H1 (cell line): ENCODE results near the gene LSM5. TPM values are rescaled to one million over a fixed set of nuclear protein-coding genes. Genes with fewer than 3 reads are reported as not detected.
A peak's percentile ranks its signal among the peaks of the same experiment; 100 is the strongest.

Source experiments
- CTCF ChIA-PET: fragments of 300-600 bp; sonication (Branson Sonifier 250); formaldehyde crosslinking; loops from one replicate; lab custom pipeline; 2021; ENCODE audit not compliant: partially characterized antibody; lab: Charles Lee
- POLR2A ChIA-PET: fragments of 300-600 bp; sonication (Branson Sonifier 250); formaldehyde crosslinking; loops from one replicate; lab custom pipeline; 2021; ENCODE audit warnings: inconsistent platforms; ENCODE audit not compliant: partially characterized antibody; lab: Charles Lee
- DNase-seq, 2 experiments: peaks; one replicate each; pipeline versions ENCODE4 v3.0.0 to v3.0.0-alpha.2; 2010 to 2022; ENCODE audit warnings: low spot score in 2 of 2, low read depth in 1 of 2, mixed read lengths in 1 of 2
- FAIRE-seq: peaks from 2 replicates; lab custom pipeline; 2011; peaks lifted over from hg19 to GRCh38; lab: Jason Lieb, UNC
- H2AFZ ChIP-seq: 2 replicates; pipeline ENCODE4 v1.8.1; 2012; ENCODE audit warnings: low read length, inconsistent platforms
- H2AK5ac ChIP-seq: 2 replicates; pipeline ENCODE4 v1.6.1; 2013; ENCODE audit warnings: low read depth, low read length
- H2BK120ac ChIP-seq: replicated peaks from 2 replicates; pipeline ENCODE3; 2013; ENCODE audit warnings: low read depth, low read length, inconsistent platforms
- H2BK12ac ChIP-seq: 2 replicates; pipeline ENCODE4 v1.6.1; 2013; ENCODE audit warnings: low read depth, low read length
- H2BK15ac ChIP-seq: 2 replicates; pipeline ENCODE4 v1.6.1; 2013; ENCODE audit warnings: low read length
- H2BK20ac ChIP-seq: 2 replicates; pipeline ENCODE4 v1.6.1; 2013; ENCODE audit warnings: low read length
- H2BK5ac ChIP-seq: 2 replicates; pipeline ENCODE4 v1.6.1; 2013; ENCODE audit warnings: low read depth, low read length
- H3K14ac ChIP-seq: 2 replicates; pipeline ENCODE4 v1.6.1; 2013; ENCODE audit warnings: inconsistent platforms; ENCODE audit not compliant: insufficient read length
- H3K18ac ChIP-seq: 2 replicates; pipeline ENCODE4 v1.6.1; 2013; ENCODE audit warnings: low read length; ENCODE audit errors: extremely low read depth
- H3K23ac ChIP-seq: 2 replicates; pipeline ENCODE4 v1.6.1; 2013; ENCODE audit warnings: inconsistent platforms; ENCODE audit not compliant: insufficient read length
- H3K23me2 ChIP-seq: 2 replicates; pipeline ENCODE4 v1.6.1; 2013; ENCODE audit warnings: low read depth, low read length
- H3K27ac ChIP-seq: 2 replicates; pipeline ENCODE4 v1.6.1; 2011; ENCODE audit warnings: low read depth, low read length, inconsistent platforms
- H3K27me3 ChIP-seq, 4 experiments: replicated peaks in 1 of 4; 1 replicate in 1 of 4; 2 replicates in 3 of 4; pipeline versions ENCODE4 v1.6.1 to v1.8.1; 2011 to 2013; ENCODE audit warnings: low read length in 3 of 4, mild to moderate bottlenecking in 3 of 4, inconsistent platforms in 2 of 4, mixed read lengths in 2 of 4, moderate library complexity in 1 of 4; ENCODE audit not compliant: control insufficient read depth in 3 of 4, insufficient read depth in 3 of 4; ENCODE audit errors: extremely low read depth in 1 of 4
- H3K36me3 ChIP-seq, 4 experiments: 2 replicates each; pipeline versions ENCODE4 v1.6.1 to v1.8.1; 2011 to 2013; ENCODE audit warnings: mild to moderate bottlenecking in 4 of 4, low read length in 3 of 4, moderate library complexity in 2 of 4, control low read depth in 1 of 4, inconsistent platforms in 1 of 4; ENCODE audit not compliant: insufficient read depth in 4 of 4, control insufficient read depth in 2 of 4
- H3K4ac ChIP-seq: replicated peaks from 2 replicates; pipeline ENCODE3; 2013; ENCODE audit warnings: low read length, low read depth, mixed read lengths, inconsistent platforms; ENCODE audit not compliant: insufficient read length
- H3K4me1 ChIP-seq, 4 experiments: replicated peaks in 1 of 4; 1 replicate in 1 of 4; 2 replicates in 3 of 4; pipeline versions ENCODE4 v1.6.1 to v1.8.1; 2011 to 2013; ENCODE audit warnings: low read length in 3 of 4, inconsistent platforms in 2 of 4, mixed read lengths in 1 of 4; ENCODE audit not compliant: insufficient read depth in 4 of 4, control insufficient read depth in 3 of 4
- H3K4me2 ChIP-seq, 2 experiments: 2 replicates each; pipeline versions ENCODE4 v1.6.1 to v1.8.1; 2011 to 2013; ENCODE audit warnings: low read depth in 2 of 2, low read length in 2 of 2, control low read depth in 1 of 2, inconsistent platforms in 1 of 2, mild to moderate bottlenecking in 1 of 2; ENCODE audit not compliant: insufficient read depth in 1 of 2
- H3K4me3 ChIP-seq, 4 experiments: fragments of 200-600, 300-600 bp in 1 of 4; sonication (generic), shearing (Covaris generic), sonication (Bioruptor Twin) in 1 of 4; 2 replicates each; pipeline versions ENCODE4 v1.5.1 to v1.8.1; 2011 to 2016; ENCODE audit warnings: low read length in 4 of 4, low read depth in 3 of 4, control low read depth in 2 of 4, inconsistent platforms in 2 of 4, mild to moderate bottlenecking in 2 of 4, mixed read lengths in 1 of 4, moderate library complexity in 1 of 4; ENCODE audit not compliant: insufficient read depth in 2 of 4; ENCODE audit errors: extremely low read depth in 1 of 4
- H3K56ac ChIP-seq: replicated peaks from 2 replicates; pipeline ENCODE3; 2013; ENCODE audit warnings: low read depth, mild to moderate bottlenecking, mixed read lengths, low read length, inconsistent platforms; ENCODE audit not compliant: insufficient read length
- H3K79me1 ChIP-seq: 2 replicates; pipeline ENCODE4 v1.6.1; 2013; ENCODE audit warnings: low read depth, low read length, control low read depth
- H3K79me2 ChIP-seq, 2 experiments: 2 replicates each; pipeline versions ENCODE4 v1.6.1 to v1.8.1; 2012 to 2013; ENCODE audit warnings: low read length in 2 of 2, mild to moderate bottlenecking in 2 of 2, inconsistent platforms in 1 of 2; ENCODE audit not compliant: insufficient read depth in 2 of 2, control insufficient read depth in 1 of 2
- H3K9ac ChIP-seq, 4 experiments: replicated peaks in 1 of 4; 1 replicate in 1 of 4; 2 replicates in 3 of 4; pipeline versions ENCODE4 v1.6.1 to v1.8.1; 2011 to 2013; ENCODE audit warnings: low read depth in 3 of 4, low read length in 3 of 4, control low read depth in 2 of 4, mild to moderate bottlenecking in 2 of 4, moderate library complexity in 2 of 4, inconsistent platforms in 1 of 4; ENCODE audit errors: extremely low read depth in 1 of 4
- H3K9me3 ChIP-seq, 2 experiments: 2 replicates each; pipeline versions ENCODE4 v1.6.1 to v1.8.1; 2012 to 2013; ENCODE audit warnings: mild to moderate bottlenecking in 2 of 2, moderate library complexity in 2 of 2, control low read depth in 1 of 2, inconsistent platforms in 1 of 2, low read depth in 1 of 2, low read length in 1 of 2, mixed read lengths in 1 of 2; ENCODE audit not compliant: insufficient read depth in 2 of 2
- H4K20me1 ChIP-seq, 2 experiments: replicated peaks in 1 of 2; 2 replicates each; pipeline versions ENCODE3 to v1.8.1; 2011 to 2013; ENCODE audit warnings: inconsistent platforms in 2 of 2, low read length in 2 of 2, mild to moderate bottlenecking in 1 of 2; ENCODE audit not compliant: insufficient read depth in 2 of 2, control insufficient read depth in 1 of 2
- H4K5ac ChIP-seq: 2 replicates; pipeline ENCODE4 v1.6.1; 2013; ENCODE audit warnings: low read length, low read depth, mixed read lengths, inconsistent platforms; ENCODE audit not compliant: insufficient read length
- H4K8ac ChIP-seq: 2 replicates; pipeline ENCODE4 v1.8.0; 2013; ENCODE audit warnings: mild to moderate bottlenecking, moderate library complexity, low read length, inconsistent platforms; ENCODE audit not compliant: insufficient read depth; ENCODE audit errors: extremely low read depth
- H4K91ac ChIP-seq: replicated peaks from 2 replicates; pipeline ENCODE3; 2013; ENCODE audit warnings: low read length, mixed read lengths, inconsistent platforms; ENCODE audit not compliant: insufficient read length
- CHD1 ChIP-seq: IDR thresholded peaks from 2 replicates; pipeline ENCODE4 v1.6.1; 2012; ENCODE audit warnings: low read depth, low read length, improper control_type of control experiment
- RBBP5 ChIP-seq: IDR thresholded peaks from 2 replicates; pipeline ENCODE4 v1.7.1; 2012; ENCODE audit warnings: low read depth, mild to moderate bottlenecking, inconsistent platforms, low read length, moderate library complexity, borderline replicate concordance
- YY1 ChIP-seq: IDR thresholded peaks from 2 replicates; pipeline ENCODE4 v1.6.1; 2011; ENCODE audit warnings: low read depth, mild to moderate bottlenecking, low read length
- WGBS, 2 experiments: shearing (Covaris generic) in 1 of 2; methylation state at CpG; one replicate each; pipeline versions ENCODE4 v1.1.6 to v1.1.7; 2013 to 2015; ENCODE audit warnings: low lambda C conversion rate in 2 of 2, mixed read lengths in 2 of 2, inconsistent platforms in 1 of 2, low coverage in 1 of 2, missing lambda C conversion rate in 1 of 2; ENCODE audit not compliant: insufficient replicate concordance in 2 of 2, insufficient coverage in 1 of 2, insufficient read length in 1 of 2; ENCODE audit errors: extremely low coverage in 1 of 2, missing lambda C conversion rate in 1 of 2; 5-methylcytosine and 5-hydroxymethylcytosine counted together
- polyA plus RNA-seq, 7 experiments: library from polyadenylated mRNA; depleted of rRNA in 3 of 7; stranded (reverse) in 5 of 7; unstranded in 2 of 7; fragments of >200 nt in 5 of 7; fragments of 200-250 nt in 2 of 7; gene quantifications; 1 replicate in 5 of 7; 2 replicates in 1 of 7; 4 replicates in 1 of 7; pipeline versions ENCODE4 v1.2.1 to v1.2.3, GENCODE V29; 2011 to 2013; ENCODE audit warnings: missing spikeins in 2 of 7, mixed read lengths in 2 of 7
- total RNA-seq: library from RNA; stranded (reverse); fragmentation: NEBNext Ultra II Directional; extraction: Animal tissue kit (Norgen Biotek cat#: 25700); gene quantifications from 2 replicates; pipeline ENCODE4 v1.2.1, GENCODE V29; 2021

LSM5 gene
- total and polyA plus RNA-seq, 2 of the 8 experiments (the other 6 are each of a cell fraction or from before 2014, with no cell fraction given): 58.9 to 103 TPM

DNA sequence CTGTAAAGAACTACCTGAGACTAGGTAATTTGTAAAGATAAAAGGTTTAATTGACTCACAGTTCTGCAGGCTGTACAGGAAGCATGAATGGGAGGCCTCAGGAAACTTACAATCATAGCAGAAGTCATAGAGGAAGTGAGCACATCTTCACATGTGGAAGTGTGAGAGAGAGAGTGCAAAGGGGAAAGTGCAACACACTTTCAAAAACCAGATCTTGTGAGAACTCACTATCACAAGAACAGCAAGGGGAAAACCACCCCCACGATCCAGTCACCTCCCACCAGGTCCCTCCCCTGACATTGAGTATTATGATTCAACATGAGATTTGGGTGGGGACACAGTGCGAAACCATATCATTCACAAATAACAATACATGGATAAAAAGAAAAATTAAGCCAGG lies 29.6 kb upstream of the LSM5 start:
- POLR2A ChIA-PET: no interaction called here
- no peak overlapping the region for H4K91ac ChIP-seq
- DNase-seq (no peak), FAIRE-seq (no peak)
- H3K4me3 ChIP-seq: peak overlapping the region in 1 of 4 experiments; percentile 29; a peak in 1 of 8 replicates
- no peak overlapping the region for H2BK5ac ChIP-seq
- no peaks in the 10 kb centered on the region for H3K79me1 ChIP-seq
- H3K23ac ChIP-seq: no peak overlapping the region
- H2BK12ac ChIP-seq: no peak overlapping the region
- H3K4me2 ChIP-seq: no peak overlapping the region
- H3K79me2 ChIP-seq: peaks cover 0 to 57% of the 10 kb centered on the region in 2 experiments; a peak in 3 of 4 replicates
- no peak overlapping the region for H2BK120ac ChIP-seq
- peaks cover 0 to 3% (median 1%) of the 10 kb centered on the region in 4 experiments; a peak in 3 of 7 replicates for H3K4me1 ChIP-seq
- H4K20me1 ChIP-seq: peaks cover 0 to 2% of the 10 kb centered on the region in 2 experiments
- CTCF ChIA-PET: no interaction called here
- peaks cover 55 to 64% of the 10 kb centered on the region in 2 experiments for H3K9me3 ChIP-seq
- no peak overlapping the region for H3K14ac ChIP-seq
- H2BK20ac ChIP-seq: no peak overlapping the region
- no peak overlapping the region for H3K18ac ChIP-seq
- H3K27ac ChIP-seq: no peak overlapping the region
- H2AK5ac ChIP-seq: no peak overlapping the region
- H4K5ac ChIP-seq: no peak overlapping the region
- H3K27me3 ChIP-seq: no peaks in the 10 kb centered on the region
- H4K8ac ChIP-seq: no peak overlapping the region
- H2AFZ ChIP-seq: no peak overlapping the region
- no peak overlapping the region for H2BK15ac ChIP-seq
- H3K4ac ChIP-seq: no peak overlapping the region
- H3K56ac ChIP-seq: no peak overlapping the region
- TF ChIP-seq CHD1 (no peak), RBBP5 (no peak), YY1 (no peak)
- TF ChIP-seq, all 59 proteins: peak for 0
- no peak overlapping the region for H3K9ac ChIP-seq
- no peaks in the 10 kb centered on the region for H3K23me2 ChIP-seq
- WGBS, 2 experiments: 94% methylated on average over 2 of the region's 2 CpGs; no CpG with 5 or more reads in 1 of the 2 experiments
- peaks cover 0 to 48% (median 21%) of the 10 kb centered on the region in 4 experiments; a peak in 6 of 8 replicates for H3K36me3 ChIP-seq
